SK-N-SH (cell line): ENCODE data around the gene BCL11B. TPM values are rescaled to one million over a fixed set of nuclear protein-coding genes. Genes with fewer than 3 reads are reported as not detected.

Experiments
- CTCF ChIA-PET: fragments of 300-600, 350-600 bp; formaldehyde crosslinking; extraction: SDS; loops from one replicate; lab custom pipeline; 2021; lab: Yijun Ruan, JAX
- POLR2A ChIA-PET: fragments of 350-600 bp; sonication (Branson Sonifier 250); formaldehyde crosslinking; extraction: SDS; loops from one replicate; lab custom pipeline; 2020; ENCODE audit warnings: antibody characterized with exemption, inconsistent platforms; lab: Yijun Ruan, JAX
- DNase-seq: peaks from one replicate; pipeline ENCODE4 v3.0.0; 2012
- H2AFZ ChIP-seq: fragments of 200-600 bp; sonication (generic); 2 replicates; pipeline ENCODE4 v1.8.1; 2016; ENCODE audit warnings: antibody characterized with exemption, mild to moderate bottlenecking, low read depth
- H3F3A ChIP-seq: fragments of 200-600 bp; sonication (generic); replicated peaks from 2 replicates; pipeline ENCODE3; 2016; ENCODE audit warnings: antibody characterized with exemption, mild to moderate bottlenecking; ENCODE audit not compliant: insufficient read depth
- H3K27ac ChIP-seq, 2 experiments: fragments of 200-500 bp in 1 of 2; fragments of 200-600 bp in 1 of 2; sonication (Bioruptor generic) in 1 of 2; sonication (generic), shearing (Covaris generic) in 1 of 2; 2 replicates each; pipeline versions ENCODE4 v1.5.1 to v1.6.1; 2014 to 2016; ENCODE audit warnings: low read depth in 2 of 2, inconsistent platforms in 1 of 2, low read length in 1 of 2, mild to moderate bottlenecking in 1 of 2, mixed read lengths in 1 of 2
- H3K27me3 ChIP-seq: fragments of 200-600 bp; sonication (generic), shearing (Covaris generic); 2 replicates; pipeline ENCODE4 v1.6.1; 2016; ENCODE audit warnings: mixed run types; ENCODE audit not compliant: insufficient read depth
- H3K36me3 ChIP-seq, 2 experiments: fragments of 200-500 bp in 1 of 2; fragments of 200-600 bp in 1 of 2; sonication (Bioruptor generic) in 1 of 2; sonication (generic) in 1 of 2; replicated peaks in 1 of 2; 2 replicates each; pipeline versions ENCODE3 to v1.5.1; 2014 to 2016; ENCODE audit warnings: low read length in 1 of 2, mild to moderate bottlenecking in 1 of 2; ENCODE audit not compliant: insufficient read depth in 2 of 2, control insufficient read depth in 1 of 2
- H3K4me1 ChIP-seq, 2 experiments: fragments of 200-500 bp in 1 of 2; fragments of 200-600 bp in 1 of 2; sonication (Bioruptor generic) in 1 of 2; sonication (generic), shearing (Covaris generic) in 1 of 2; 2 replicates each; pipeline versions ENCODE4 v1.5.1 to v1.6.1; 2014 to 2016; ENCODE audit warnings: low read depth in 1 of 2, low read length in 1 of 2, mixed run types in 1 of 2; ENCODE audit not compliant: insufficient read depth in 2 of 2, control insufficient read depth in 1 of 2
- H3K4me2 ChIP-seq: fragments of 200-600 bp; sonication (generic), shearing (Covaris generic); 2 replicates; pipeline ENCODE4 v1.6.1; 2017; ENCODE audit warnings: mixed run types
- H3K4me3 ChIP-seq, 2 experiments: fragments of 200-500 bp in 1 of 2; fragments of 200-600 bp in 1 of 2; sonication (Bioruptor generic) in 1 of 2; sonication (generic), shearing (Covaris generic) in 1 of 2; 2 replicates each; pipeline versions ENCODE4 v1.5.1 to v1.8.1; 2014 to 2016; ENCODE audit warnings: low read depth in 2 of 2, inconsistent platforms in 1 of 2, low read length in 1 of 2, mild to moderate bottlenecking in 1 of 2, mixed read lengths in 1 of 2, moderate library complexity in 1 of 2
- H3K79me2 ChIP-seq: fragments of 200-600 bp; sonication (generic); 2 replicates; pipeline ENCODE4 v1.8.1; 2017; ENCODE audit warnings: mild to moderate bottlenecking; ENCODE audit not compliant: insufficient read depth
- H3K9ac ChIP-seq: fragments of 200-600 bp; sonication (generic); 2 replicates; pipeline ENCODE4 v1.6.1; 2017; ENCODE audit warnings: mixed run types
- H3K9me2 ChIP-seq: fragments of 200-600 bp; sonication (generic); 2 replicates; pipeline ENCODE4 v1.6.1; 2017; ENCODE audit warnings: mixed run types
- H3K9me3 ChIP-seq: fragments of 200-600 bp; sonication (generic); 2 replicates; pipeline ENCODE4 v1.6.1; 2017; ENCODE audit warnings: mixed run types, mild to moderate bottlenecking, moderate library complexity
- H4K20me1 ChIP-seq: fragments of 200-600 bp; sonication (generic); 2 replicates; pipeline ENCODE4 v1.6.1; 2017; ENCODE audit warnings: mild to moderate bottlenecking, mixed run types; ENCODE audit not compliant: insufficient read depth
- ELF1 ChIP-seq: IDR thresholded peaks from 2 replicates; pipeline ENCODE4 v1.4.0; 2012
- EP300 ChIP-seq, 2 experiments: IDR thresholded peaks; 2 replicates each; pipeline versions ENCODE4 v1.4.0 to v1.6.1; 2012; ENCODE audit warnings: borderline replicate concordance in 1 of 2, low read depth in 1 of 2, low read length in 1 of 2
- EZH2phosphoT487 ChIP-seq: fragments of 200-600 bp; sonication (generic); IDR thresholded peaks from 2 replicates; pipeline ENCODE4 v1.6.1; 2017; ENCODE audit warnings: low read depth, mixed run types, mild to moderate bottlenecking, antibody characterized with exemption, moderate library complexity, borderline replicate concordance
- FOXJ3 ChIP-seq: sonication (generic); formaldehyde crosslinking; IDR thresholded peaks from 2 replicates; pipeline ENCODE4 v1.5.1; 2020; ENCODE audit warnings: mild to moderate bottlenecking, missing genetic modification reagents
- GABPA ChIP-seq: IDR thresholded peaks from 2 replicates; pipeline ENCODE4 v1.4.0; 2012; ENCODE audit warnings: low read depth, mild to moderate bottlenecking
- GATA2 ChIP-seq: sonication (generic); formaldehyde crosslinking; IDR thresholded peaks from 2 replicates; pipeline ENCODE4 v1.5.0; 2020; ENCODE audit warnings: mild to moderate bottlenecking, missing genetic modification reagents
- IRF3 ChIP-seq: fragments of 150-350 bp; IDR thresholded peaks from 2 replicates; pipeline ENCODE4 v1.6.1; 2016; ENCODE audit warnings: mild to moderate bottlenecking, low read depth, low read length
- PBX3 ChIP-seq: IDR thresholded peaks from 2 replicates; pipeline ENCODE4; 2012
- POLR2AphosphoS5 ChIP-seq: IDR thresholded peaks from 2 replicates; pipeline ENCODE4 v1.6.1; 2012; ENCODE audit warnings: low read depth, low read length
- RAD21 ChIP-seq: IDR thresholded peaks from 2 replicates; pipeline ENCODE4 v1.6.1; 2012; ENCODE audit warnings: mild to moderate bottlenecking, low read length
- REST ChIP-seq: IDR thresholded peaks from 2 replicates; pipeline ENCODE4 v1.6.1; 2012; ENCODE audit warnings: mild to moderate bottlenecking, low read depth, low read length, moderate library complexity
- RFX5 ChIP-seq: IDR thresholded peaks from 2 replicates; pipeline ENCODE4 v1.6.1; 2012; ENCODE audit warnings: mild to moderate bottlenecking, improper control_type of control experiment, low read length
- RXRA ChIP-seq: IDR thresholded peaks from 2 replicates; pipeline ENCODE4 v1.4.0; 2012; ENCODE audit warnings: low read depth, mild to moderate bottlenecking, borderline replicate concordance
- SIN3A ChIP-seq: IDR thresholded peaks from 2 replicates; pipeline ENCODE4 v1.6.1; 2012; ENCODE audit warnings: low read depth, mild to moderate bottlenecking, low read length, moderate library complexity, borderline replicate concordance
- SMC3 ChIP-seq: IDR thresholded peaks from 2 replicates; pipeline ENCODE4 v1.6.1; 2012; ENCODE audit warnings: low read depth, low read length, improper control_type of control experiment
- WGBS: methylation state at CpG from one replicate; pipeline ENCODE4 v1.1.6; 2017; ENCODE audit warnings: low lambda C conversion rate; 5-methylcytosine and 5-hydroxymethylcytosine counted together
- polyA plus RNA-seq, 3 experiments: library from polyadenylated mRNA; depleted of rRNA; stranded (reverse); fragments of >200 nt; gene quantifications; 2 replicates each; pipeline ENCODE4 v1.2.3, GENCODE V29; 2012

The BCL11B gene
- polyA plus RNA-seq, 1 of the 3 experiments (the other 2 are of a cell fraction), result not detected

GRCh38 chr14:99268810-99269707 lies 2.9 kb downstream of the BCL11B start (continued):
- TF ChIP-seq REST, result no peak

- no peak for TF ChIP-seq EZH2phosphoT487
- no peak for TF ChIP-seq FOXJ3 (CRISPR knock-in tag)
- TF ChIP-seq RFX5, result no peak
- no peak for TF ChIP-seq SIN3A
- no peak for TF ChIP-seq PBX3
- no peak for TF ChIP-seq ELF1
- no peak for TF ChIP-seq GATA2 (CRISPR knock-in tag)
- TF ChIP-seq EP300 (IDR thresholded peaks at IDR 0.05; ENCODE audit: borderline replicate concordance in 1 of 2, low read depth in 1 of 2, low read length in 1 of 2), result no peak
- no peak for TF ChIP-seq SMC3
- no peak for TF ChIP-seq POLR2AphosphoS5
- no peak for TF ChIP-seq RXRA
- no peak for TF ChIP-seq RAD21
- no peak for TF ChIP-seq GABPA
- TF ChIP-seq IRF3, result no peak
- Histone ChIP-seq H3K9ac (no peak overlapping the region), H3K4me1 (no peaks in the 10 kb centered on the region; a peak in 1 of 4 replicates), H3K4me2 (no peak overlapping the region), H3K27ac (no peak overlapping the region), H3K4me3 (no peak overlapping the region), H3K27me3 (peaks cover 76% of the 10 kb centered on the region), H3K36me3 (no peaks in the 10 kb centered on the region), H4K20me1 (no peaks in the 10 kb centered on the region), H3K9me2 (no peaks in the 10 kb centered on the region), H2AFZ (no peak overlapping the region), H3K79me2 (no peaks in the 10 kb centered on the region), H3K9me3 (no peaks in the 10 kb centered on the region), H3F3A (no peaks in the 10 kb centered on the region)
- CTCF ChIA-PET, result interaction anchor here (1.5 to 4.2 kb wide), 4 partner anchors 10 to 148 kb away, joined by 3 to 17 read pairs (median 6); no protein-coding TSS in a partner anchor
- DNase-seq, result no peak
- WGBS, result 14% methylated on average over 16 of the region's 16 CpGs
- POLR2A ChIA-PET, result no interaction called here
These were observed 3.9 kb downstream of the BCL11B start for GRCh38 chr14:99267837-99268781.
